Smooth muscle cell of bladder (primary cell): ENCODE measurements around the gene MEX3C. TPM values are rescaled to one million over a fixed set of nuclear protein-coding genes. Genes with fewer than 3 reads are reported as not detected.

ENCODE experiments used
- total RNA-seq: library from RNA; depleted of rRNA; stranded (reverse); fragments of >200 nt; gene quantifications from 2 replicates; pipeline ENCODE4 v1.2.3, GENCODE V29; 2014

The MEX3C gene
- 28.4 and 32.4 TPM in 2 replicates for total RNA-seq

GRCh38 chr18:51197661-51198424 is at the start of gene MEX3C:
Gene MEX3C (minus strand): TSS chr18:51197681. CDS start chr18:51197320, 361 bp downstream.

Other genes with a start within 250 kb of the MEX3C start
- 3.9 and 5.4 TPM in 2 replicates for gene ELAC1, start 229.6 kb downstream of the MEX3C start, total RNA-seq
- gene SMAD4, start 167.5 kb downstream of the MEX3C start, total RNA-seq: 56.5 and 75.0 TPM in 2 replicates